Measurements from ENCODE around the gene MDFI.

Gene MDFI

DNA sequence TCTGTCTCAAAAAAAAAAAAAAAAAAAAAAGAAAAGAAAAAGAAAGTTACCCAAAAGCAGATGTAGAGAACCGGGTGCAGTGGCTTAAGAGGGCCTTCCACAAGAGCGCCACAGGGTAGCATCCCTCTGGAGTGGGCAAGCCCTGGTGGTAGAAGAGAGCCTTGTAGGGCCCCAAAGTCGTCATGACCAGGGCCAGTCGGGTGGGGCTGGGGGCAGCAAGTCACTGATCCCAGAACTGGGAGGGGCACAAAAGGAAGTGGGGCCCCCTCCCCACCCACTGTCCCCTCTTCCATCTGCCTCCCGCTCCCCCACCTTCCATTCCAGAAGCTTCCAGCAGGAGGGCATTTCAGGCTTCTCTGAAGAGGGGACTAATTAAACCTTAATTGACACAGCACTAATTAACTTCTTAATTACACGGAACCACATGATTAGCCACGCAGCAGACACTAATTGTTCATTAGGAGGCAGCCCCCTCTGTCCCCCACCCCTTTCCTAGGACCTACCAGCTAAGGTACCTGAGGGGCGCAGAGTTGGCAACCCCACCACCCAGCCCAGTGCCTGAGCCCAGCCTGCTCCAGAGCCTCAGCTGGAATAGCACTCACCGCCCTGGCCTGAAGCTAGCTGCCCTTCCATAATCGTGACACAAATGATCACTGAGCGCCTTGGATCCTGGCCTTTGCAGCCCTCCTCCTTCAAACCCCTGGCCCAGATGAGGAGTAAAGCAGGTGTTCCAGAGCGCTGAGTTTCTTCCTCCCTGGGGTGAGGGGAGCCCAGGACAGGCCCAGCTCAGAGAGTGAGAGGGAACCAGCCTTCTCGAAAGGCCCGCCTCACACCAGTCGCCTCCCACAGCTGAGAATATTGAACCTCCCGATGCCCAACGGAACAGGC lies 34.8 kb downstream of the MDFI start:
- DNase-seq (ENCODE audit: low read depth): no peak

DNA sequence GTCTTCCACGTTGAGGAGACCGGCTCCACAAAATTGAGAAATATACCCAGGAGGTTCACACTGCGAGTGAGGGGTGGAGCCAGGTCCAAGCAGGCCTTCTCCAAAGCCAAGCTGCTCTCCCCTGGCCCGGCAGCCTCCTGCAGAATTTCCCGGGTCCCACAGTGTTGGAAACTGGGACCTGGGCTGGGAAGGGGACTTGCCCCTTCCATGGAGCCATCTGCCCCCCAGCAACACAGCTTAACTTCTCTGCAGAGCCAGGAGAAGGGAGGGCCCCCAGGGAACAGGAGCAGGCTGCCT lies 35.4 kb downstream of the MDFI start:
- no peak for DNase-seq (ENCODE audit: low read depth)

DNA sequence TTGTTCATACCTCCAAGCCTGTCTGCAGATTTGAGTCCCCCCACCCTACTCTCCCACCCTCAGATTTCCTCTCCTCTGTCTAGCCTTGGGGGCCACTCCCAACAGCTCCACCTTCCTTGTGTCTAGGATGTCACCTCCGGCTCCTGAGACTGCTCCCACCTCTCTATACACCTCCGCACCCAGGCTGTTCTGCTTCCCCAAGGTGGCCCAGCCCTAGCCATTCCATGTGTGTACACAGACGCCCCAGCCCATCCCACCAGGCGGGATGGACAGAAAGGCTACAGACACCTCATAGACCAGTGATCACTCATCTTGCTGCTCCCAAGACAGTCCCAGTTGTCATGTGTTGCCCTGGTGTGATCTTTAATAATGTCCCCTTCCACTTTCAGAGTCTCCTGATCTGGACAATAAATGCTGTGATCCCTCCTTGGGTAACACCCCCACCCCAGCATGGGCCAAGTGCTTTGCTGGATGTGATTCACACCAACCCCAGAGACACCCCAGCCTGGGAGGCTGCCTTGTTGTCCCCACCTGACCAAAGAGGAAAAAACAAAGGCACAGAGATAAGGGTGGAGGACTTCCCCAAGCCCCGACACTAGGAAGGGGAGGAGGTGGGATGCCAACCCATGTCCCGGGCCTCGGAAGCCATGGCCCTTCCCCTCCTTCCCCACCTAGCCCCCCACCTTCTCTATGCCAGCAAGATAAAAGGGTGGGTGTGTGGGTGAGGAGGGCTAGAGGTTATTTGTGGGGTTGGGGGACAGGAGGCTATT lies 36.1 kb downstream of the MDFI start:
- DNase-seq (ENCODE audit: low read depth): no peak

DNA sequence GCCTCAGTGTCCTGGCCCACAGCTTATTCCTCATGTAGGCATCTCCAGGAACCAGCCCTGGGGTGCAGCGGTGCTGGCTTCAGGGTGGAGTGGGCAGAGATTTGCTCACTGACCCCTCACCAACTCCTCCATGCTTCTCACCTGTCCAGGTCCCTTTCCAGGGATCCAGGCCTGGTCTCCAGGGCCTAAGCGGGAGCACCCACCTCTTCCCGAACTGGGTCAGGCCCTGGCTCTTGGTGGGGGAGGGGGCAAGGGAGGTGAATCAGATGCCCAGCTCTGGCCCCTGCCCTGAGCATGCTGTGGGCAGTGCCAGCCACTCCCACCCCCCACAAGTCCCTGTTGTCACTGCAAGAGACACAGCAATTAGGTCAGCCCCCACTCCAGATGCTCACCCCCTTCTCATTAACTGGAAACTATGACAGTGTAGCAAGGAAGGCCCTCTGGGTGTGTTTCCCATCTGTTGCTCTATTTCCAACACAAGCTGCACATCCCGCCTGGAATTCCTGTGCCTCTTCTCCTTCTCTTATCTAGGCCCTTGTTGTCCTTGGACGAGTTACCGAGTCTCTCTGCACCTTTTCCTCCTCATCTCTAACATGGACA lies 37.0 kb downstream of the MDFI start:
- no peak for DNase-seq (ENCODE audit: low read depth)

DNA sequence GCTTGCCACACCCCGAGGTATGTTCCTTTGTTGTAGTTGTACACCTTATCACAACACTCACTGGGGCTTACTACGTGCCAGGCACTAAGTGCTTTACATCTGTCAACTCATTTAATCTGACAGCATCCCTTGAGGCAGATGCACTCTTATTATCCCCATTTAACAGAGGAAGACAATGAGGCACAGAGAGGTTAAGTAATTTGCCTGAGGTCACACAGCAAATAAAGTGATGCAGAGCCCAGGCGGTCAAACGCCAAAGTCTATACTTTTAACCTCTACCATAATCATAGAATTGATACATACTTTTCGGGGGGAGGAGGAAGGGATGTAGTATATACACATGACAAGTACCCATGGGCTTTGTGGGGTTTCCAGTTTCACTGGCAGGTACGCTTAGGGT lies 37.7 kb downstream of the MDFI start:
- no peak for DNase-seq (ENCODE audit: low read depth)

- DNase-seq (ENCODE audit: low read depth): no peak
Observed at GRCh38 chr6:41676431-41676830, 38.2 kb downstream of the MDFI start.

DNA sequence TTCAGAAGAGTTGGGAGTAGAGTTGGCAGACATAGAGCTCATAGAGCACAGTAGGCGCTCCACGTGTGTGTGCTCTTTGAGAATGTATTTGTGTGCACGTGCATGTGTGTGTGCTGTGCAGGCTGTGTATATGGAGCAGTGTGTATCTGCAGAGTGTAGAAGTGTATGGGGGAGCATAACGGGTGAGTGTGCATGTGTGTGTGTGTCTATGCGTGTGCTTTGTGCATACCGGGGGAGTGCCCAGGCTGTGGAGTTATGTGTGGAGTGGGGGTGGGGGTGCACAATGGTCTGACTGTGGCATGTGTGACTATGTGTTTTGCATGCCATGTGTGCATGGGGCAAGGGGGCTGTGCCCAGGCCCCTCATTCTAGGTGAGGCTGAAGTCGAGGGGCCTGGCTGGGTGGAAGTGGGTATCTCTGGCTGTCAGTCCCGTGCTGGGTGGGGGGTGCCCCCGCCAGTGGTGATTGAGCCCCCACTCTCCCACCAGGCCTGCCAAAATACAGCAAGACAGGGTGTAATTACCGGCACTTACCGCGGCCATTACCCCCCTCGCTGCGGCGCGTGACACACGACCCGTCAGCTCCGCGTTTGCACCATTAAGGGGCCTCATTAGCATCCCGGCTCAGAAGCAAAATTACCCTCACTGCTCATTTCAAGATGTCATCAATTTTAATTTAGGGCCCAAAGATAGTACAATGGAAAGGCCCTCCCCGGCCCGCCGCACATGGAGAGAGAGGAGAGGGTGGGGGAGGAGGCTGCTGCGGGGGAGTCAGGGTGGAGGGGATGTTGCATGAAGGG lies 39.1 kb downstream of the MDFI start:
- no peak for DNase-seq (ENCODE audit: low read depth)

- DNase-seq (ENCODE audit: low read depth): no peak
Observed at GRCh38 chr6:41678511-41679084, 40.3 kb downstream of the MDFI start.

GRCh38 chr6:41679696-41680095 lies 41.4 kb downstream of the MDFI start:
- DNase-seq (ENCODE audit: low read depth): no peak

DNA sequence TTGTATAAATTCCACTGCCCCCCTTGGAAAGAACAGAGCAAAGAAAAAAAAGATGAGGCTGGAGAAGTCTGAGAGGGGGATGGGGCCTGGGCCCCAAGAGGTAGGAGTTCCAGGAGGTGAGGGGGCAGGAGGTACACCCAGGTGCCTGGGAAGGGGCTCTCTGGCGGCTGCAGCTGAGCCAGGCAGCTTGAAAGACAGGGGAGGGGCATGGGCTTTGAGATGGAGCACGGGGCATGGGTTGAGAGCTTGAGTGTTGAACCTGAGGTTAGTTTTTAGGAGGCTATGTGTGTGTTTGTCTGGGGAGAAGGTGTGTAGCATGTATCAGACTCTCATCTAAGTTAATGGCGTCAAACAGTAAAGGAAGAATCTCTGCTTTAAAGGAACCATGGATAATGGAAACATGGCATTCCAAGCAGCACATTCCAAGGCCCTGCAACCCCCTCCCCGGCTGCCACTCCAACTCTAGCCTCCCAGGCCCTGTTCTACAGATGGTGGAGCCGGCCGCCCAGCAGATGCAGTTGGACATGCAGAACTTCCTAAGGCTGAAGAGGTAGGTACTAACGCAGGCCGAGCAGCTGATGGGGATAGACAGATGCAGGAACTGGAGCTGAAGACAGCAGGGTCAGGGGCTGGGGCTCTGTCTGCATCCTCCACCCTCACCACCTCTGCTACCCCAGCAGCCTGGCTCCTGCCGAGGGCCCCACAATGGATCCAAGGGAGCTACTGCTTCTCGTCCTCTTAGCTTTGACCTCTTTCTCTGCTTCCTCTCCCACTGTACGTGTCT lies 42.1 kb downstream of the MDFI start:
- DNase-seq (ENCODE audit: low read depth): no peak

GRCh38 chr6:41682056-41682477 lies 43.8 kb downstream of the MDFI start:
- peak; percentile 40 for DNase-seq (ENCODE audit: low read depth)

- DNase-seq (ENCODE audit: low read depth): no peak
Observed at GRCh38 chr6:41682497-41683272, 44.4 kb downstream of the MDFI start.

GRCh38 chr6:41683273-41683522 lies 44.9 kb downstream of the MDFI start:
- no peak for DNase-seq (ENCODE audit: low read depth)

- DNase-seq (ENCODE audit: low read depth): no peak
Observed at GRCh38 chr6:41683523-41684310, 45.4 kb downstream of the MDFI start.

DNA sequence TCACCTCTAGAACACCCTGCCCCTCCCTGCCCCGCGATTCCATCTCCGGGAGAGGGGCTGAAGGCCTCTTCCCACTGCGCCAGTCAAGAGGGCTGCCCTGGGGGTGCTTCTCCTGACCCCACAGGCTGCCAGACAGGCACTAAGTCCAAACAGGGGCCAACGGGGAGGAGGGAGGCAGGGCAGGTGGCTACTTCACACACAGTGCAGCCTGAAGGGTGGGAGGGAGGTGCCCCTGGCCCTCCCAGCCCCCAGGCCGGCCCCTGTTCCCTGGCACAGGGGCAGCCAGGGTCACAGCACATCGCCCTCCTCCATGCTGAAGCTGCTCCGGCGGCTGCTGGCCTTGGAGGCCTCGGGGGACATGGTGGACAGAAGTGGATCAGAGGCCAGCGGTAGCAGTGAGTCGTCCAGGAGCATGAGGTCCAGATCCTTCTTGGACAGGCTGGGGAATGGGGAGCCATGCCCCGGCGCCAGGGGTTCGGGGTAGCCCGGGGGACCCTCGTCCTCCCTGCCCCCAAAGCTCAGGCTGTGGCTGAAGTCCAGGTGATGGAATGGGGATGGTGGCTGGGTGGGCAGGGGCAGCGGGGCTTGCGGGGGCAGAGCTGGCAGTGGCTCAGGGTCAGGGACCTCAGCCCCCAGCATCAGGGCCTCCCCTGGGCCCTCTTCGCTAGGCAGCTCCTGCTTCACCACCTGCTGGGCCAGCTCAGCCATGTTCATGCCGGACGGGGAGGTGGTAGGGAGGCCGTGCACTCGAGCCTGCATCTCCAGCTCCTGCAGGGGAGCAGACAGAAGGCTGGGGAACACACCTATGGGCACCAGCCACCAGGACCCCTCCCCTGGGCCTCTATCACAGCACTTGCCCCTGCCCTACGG lies 46.3 kb downstream of the MDFI start:
- no peak for DNase-seq (ENCODE audit: low read depth)

DNA sequence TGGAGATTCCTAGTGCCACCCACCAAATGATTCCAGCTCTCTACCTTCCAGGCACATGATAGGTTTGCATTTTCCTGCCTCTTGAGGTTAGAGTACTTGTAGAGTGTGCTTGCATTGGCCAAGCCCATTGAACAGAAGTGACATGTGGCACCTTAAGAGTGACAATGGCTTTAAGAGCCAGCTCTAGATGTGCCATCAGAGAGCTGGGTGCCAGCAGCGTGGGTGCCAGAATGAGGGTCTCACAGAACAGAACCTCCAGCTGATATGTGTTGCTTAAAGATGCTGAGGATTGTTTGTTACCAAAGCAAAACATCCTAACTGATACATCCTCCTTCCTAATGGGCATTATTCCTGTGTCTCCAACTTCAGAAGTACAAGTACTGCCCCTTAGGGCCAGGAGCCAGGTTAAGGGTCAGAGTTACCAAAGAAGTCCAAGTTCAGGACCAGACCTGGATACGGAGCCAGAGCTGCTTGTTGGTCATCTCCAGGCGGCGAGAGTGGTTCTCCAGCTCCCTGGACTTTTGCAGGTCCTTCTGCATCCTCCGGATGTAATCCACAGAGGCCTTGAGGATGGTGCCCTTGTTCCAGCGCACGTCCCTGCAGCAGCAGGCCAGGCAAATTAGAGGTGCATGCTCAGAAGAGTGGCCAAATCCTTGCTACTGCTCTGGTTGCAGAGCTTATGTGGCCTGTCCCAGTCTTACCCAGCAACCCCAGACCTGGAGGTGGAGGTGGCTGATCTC lies 47.5 kb downstream of the MDFI start:
- no peak for DNase-seq (ENCODE audit: low read depth)

DNA sequence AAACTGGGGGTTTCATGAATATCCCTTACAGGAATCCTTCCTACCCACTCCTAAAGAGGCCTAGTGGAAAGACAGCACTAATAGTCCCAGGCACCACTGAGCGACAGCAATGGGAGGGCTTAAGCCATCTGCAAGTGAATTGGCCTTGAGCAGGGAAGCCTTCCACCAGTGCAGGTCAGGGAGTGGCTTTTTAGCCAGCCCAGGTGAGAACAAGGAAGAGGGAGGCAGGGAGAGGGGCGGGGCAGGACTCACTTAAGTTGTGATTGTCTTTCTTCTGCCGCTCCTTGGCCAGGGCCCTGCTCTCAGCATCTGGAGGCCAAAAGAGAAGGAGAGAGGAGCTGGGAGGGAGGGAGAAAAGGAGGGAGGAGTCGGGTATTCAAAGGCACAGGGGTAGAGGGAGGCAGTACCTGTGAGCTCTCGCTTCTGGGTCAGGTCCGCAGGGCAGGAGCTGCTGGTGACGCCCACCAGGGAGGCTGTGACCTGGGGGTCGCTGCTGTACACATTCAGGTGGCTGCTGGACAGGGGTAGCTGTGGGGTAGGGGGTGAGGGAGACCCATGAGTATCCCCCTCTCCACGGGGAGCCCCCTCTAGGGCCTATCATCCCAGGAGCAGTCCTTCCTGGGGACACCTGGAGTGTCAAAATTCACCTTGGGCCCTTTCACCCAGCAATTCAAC lies 49.4 kb downstream of the MDFI start:
- DNase-seq (ENCODE audit: low read depth): no peak
